ENCODE data around the gene JAM3. TPM values are rescaled to one million over a fixed set of nuclear protein-coding genes. Genes with fewer than 3 reads are reported as not detected.
A peak's percentile ranks its signal among the peaks of the same experiment; 100 is the strongest.
"Not testable (repeated sequence)": the region's sequence is repeated elsewhere in the genome, so short reads cannot be mapped to it uniquely, and the experiment has no call there.

The JAM3 gene
- total and polyA plus RNA-seq, 2 experiments from 2014 or later = 46.2 to 63.7 TPM

DNA sequence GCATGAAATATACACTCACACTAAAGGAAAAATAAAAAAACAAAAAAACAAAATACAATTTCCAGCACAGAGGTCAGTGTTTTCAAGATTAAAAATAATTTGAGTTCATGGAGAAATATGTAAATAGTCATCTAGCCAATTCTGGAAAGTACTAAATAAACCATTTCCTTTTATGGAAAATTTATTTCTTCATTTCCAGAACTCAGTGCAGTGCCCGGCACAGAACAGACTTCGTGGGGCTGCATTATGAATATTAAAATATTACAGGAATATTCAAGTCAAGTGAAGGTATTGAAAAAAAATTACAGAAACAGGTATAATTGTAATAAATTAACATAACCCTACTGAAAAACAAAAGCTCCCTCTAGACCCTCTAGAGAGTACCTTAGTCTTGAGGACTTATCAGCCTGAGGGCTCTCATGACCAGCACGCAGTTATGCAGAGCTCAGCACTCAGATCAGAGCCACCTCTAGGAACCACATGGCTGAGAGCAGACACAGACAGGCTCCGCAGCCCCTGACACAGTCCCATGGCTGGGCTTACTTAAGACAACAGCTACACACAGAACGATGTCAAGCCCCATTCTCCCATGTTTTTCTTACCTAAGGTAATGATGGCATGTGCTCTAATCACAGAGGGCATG is 109.3 kb downstream of the JAM3 start:
- Histone ChIP-seq H3K9me3 (ENCODE audit: low read depth) (no peaks in the 10 kb centered on the region), H3K4me3 (no peak overlapping the region), H3K79me2 (ENCODE audit: insufficient read depth) (no peaks in the 10 kb centered on the region), H3K27me3 (replicated peaks; ENCODE audit: insufficient read depth) (no peaks in the 10 kb centered on the region), H3K9ac (no peak overlapping the region), H3K27ac (no peak overlapping the region), H4K20me1 (ENCODE audit: insufficient read depth) (no peaks in the 10 kb centered on the region), H3F3A (ENCODE audit: insufficient read depth) (peaks cover 9% of the 10 kb centered on the region), H2AFZ (no peak overlapping the region), H3K4me2 (ENCODE audit: unreplicated experiment) (no peak overlapping the region), H3K9me2 (ENCODE audit: insufficient read depth) (0 out of 2 replicates have a peak, but pooled peaks cover 2% of the 10 kb centered on the region), H3K36me3 (ENCODE audit: low read depth) (peaks cover 42% of the 10 kb centered on the region; the same call in 1 of the 2 replicates), H3K4me1 (ENCODE audit: insufficient read depth) (peaks cover 7% of the 10 kb centered on the region)
- no peak for TF ChIP-seq EZH2phosphoT487 (IDR thresholded peaks at IDR 0.05; ENCODE audit: insufficient read depth, low read depth)
- TF ChIP-seq EZH2 (IDR thresholded peaks at IDR 0.05; ENCODE audit: insufficient read depth, poor library complexity, severe bottlenecking) = no peak
- 89 to 92% methylated on average over 5 of the region's 5 CpGs for WGBS, 2 experiments (ENCODE audit: low coverage in 1 of 2, low lambda C conversion rate in 2 of 2, missing lambda C conversion rate in 2 of 2)
- in situ Hi-C loops (cut with MboI) = no loop called here
- no peak for DNase-seq

GRCh38 chr11:134181707-134182106 is 112.8 kb downstream of the JAM3 start:
- Histone ChIP-seq H3F3A (ENCODE audit: insufficient read depth) (peaks cover 9% of the 10 kb centered on the region), H3K36me3 (ENCODE audit: low read depth) (peaks cover 29% of the 10 kb centered on the region; the same call in 1 of the 2 replicates), H3K4me1 (ENCODE audit: insufficient read depth) (peaks cover 7% of the 10 kb centered on the region), H4K20me1 (ENCODE audit: insufficient read depth) (no peaks in the 10 kb centered on the region), H3K9me2 (ENCODE audit: insufficient read depth) (0 out of 2 replicates have a peak, but pooled peaks cover 2% of the 10 kb centered on the region), H3K9ac (no peak overlapping the region), H3K9me3 (ENCODE audit: low read depth) (no peaks in the 10 kb centered on the region), H3K27ac (peak overlapping the region; percentile 23), H2AFZ (no peak overlapping the region), H3K4me2 (ENCODE audit: unreplicated experiment) (no peak overlapping the region), H3K4me3 (no peak overlapping the region), H3K27me3 (replicated peaks; ENCODE audit: insufficient read depth) (no peaks in the 10 kb centered on the region), H3K79me2 (ENCODE audit: insufficient read depth) (no peaks in the 10 kb centered on the region)
- DNase-seq = peak; percentile 79
- 48 to 49% methylated on average over 4 of the region's 4 CpGs for WGBS, 2 experiments (ENCODE audit: low coverage in 1 of 2, low lambda C conversion rate in 2 of 2, missing lambda C conversion rate in 2 of 2)
- no peak for TF ChIP-seq EZH2 (IDR thresholded peaks at IDR 0.05; ENCODE audit: insufficient read depth, poor library complexity, severe bottlenecking)
- no peak for TF ChIP-seq EZH2phosphoT487 (IDR thresholded peaks at IDR 0.05; ENCODE audit: insufficient read depth, low read depth)
- in situ Hi-C loops (cut with MboI) = no loop called here

DNA sequence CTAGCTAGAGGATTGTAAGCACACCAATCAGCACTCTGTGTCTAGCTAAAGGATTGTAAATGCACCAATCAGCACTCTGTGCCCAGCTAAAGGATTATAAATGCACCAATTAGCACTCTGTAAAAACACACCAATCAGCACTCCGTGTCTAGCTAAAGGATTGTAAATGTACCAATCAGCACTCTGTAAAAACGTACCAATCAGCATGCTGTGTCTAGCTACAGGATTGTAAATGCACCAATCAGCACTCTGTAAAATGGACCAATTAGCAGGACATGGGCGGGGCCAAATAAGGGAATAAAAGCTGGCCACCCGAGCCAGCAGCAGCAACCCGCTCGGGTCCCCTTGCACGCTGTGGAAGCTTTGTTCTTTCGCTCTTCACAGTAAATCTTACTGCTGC is 119.2 kb downstream of the JAM3 start:
- H4K20me1 ChIP-seq (ENCODE audit: insufficient read depth); H3F3A ChIP-seq (ENCODE audit: insufficient read depth); H3K4me3 ChIP-seq; DNase-seq; H3K4me1 ChIP-seq (ENCODE audit: insufficient read depth); H3K9me2 ChIP-seq (ENCODE audit: insufficient read depth); in situ Hi-C loops (cut with MboI); H3K79me2 ChIP-seq (ENCODE audit: insufficient read depth); H3K9me3 ChIP-seq (ENCODE audit: low read depth); H3K27me3 ChIP-seq (replicated peaks; ENCODE audit: insufficient read depth); H3K27ac ChIP-seq; H2AFZ ChIP-seq; H3K9ac ChIP-seq; H3K4me2 ChIP-seq (ENCODE audit: unreplicated experiment): not testable (repeated sequence)
- WGBS, 2 experiments (ENCODE audit: low coverage in 1 of 2, low lambda C conversion rate in 2 of 2, missing lambda C conversion rate in 2 of 2) = 97 to 98% methylated on average over 8 of the region's 8 CpGs
- peaks cover 34% of the 10 kb centered on the region; the same call in 1 of the 2 replicates for H3K36me3 ChIP-seq (ENCODE audit: low read depth)

DNA sequence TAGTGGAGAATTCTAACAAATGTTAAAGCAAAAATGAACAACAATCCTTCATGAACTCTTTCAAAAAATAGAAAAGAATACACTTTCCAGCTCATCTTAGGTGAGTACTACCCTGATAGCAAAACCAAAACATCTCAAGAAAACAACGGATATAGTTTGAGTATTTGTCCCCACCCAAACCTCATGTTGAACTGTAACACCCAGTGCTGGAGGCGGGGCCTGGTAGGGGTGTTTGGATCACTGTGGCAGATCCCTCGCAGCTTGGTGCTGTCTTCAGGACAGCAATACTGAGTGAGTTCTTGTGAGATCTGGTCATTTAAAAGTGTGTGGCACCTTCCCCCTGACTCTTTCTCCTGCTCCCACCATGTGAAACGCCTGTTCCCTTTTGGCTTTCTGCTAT is 127.9 kb downstream of the JAM3 start:
- Histone ChIP-seq H3K27ac (no peak overlapping the region), H3K9ac (no peak overlapping the region), H3K9me3 (ENCODE audit: low read depth) (no peaks in the 10 kb centered on the region), H3K4me2 (ENCODE audit: unreplicated experiment) (no peak overlapping the region), H2AFZ (no peak overlapping the region), H3F3A (ENCODE audit: insufficient read depth) (no peaks in the 10 kb centered on the region), H3K36me3 (ENCODE audit: low read depth) (peaks cover 38% of the 10 kb centered on the region), H3K4me3 (no peak overlapping the region), H3K4me1 (ENCODE audit: insufficient read depth) (no peaks in the 10 kb centered on the region), H3K27me3 (replicated peaks; ENCODE audit: insufficient read depth) (no peaks in the 10 kb centered on the region), H4K20me1 (ENCODE audit: insufficient read depth) (no peaks in the 10 kb centered on the region), H3K9me2 (ENCODE audit: insufficient read depth) (no peaks in the 10 kb centered on the region), H3K79me2 (ENCODE audit: insufficient read depth) (no peaks in the 10 kb centered on the region)
- in situ Hi-C loops (cut with MboI) = no loop called here
- 98 to 99% methylated on average over 4 of the region's 4 CpGs for WGBS, 2 experiments (ENCODE audit: low coverage in 1 of 2, low lambda C conversion rate in 2 of 2, missing lambda C conversion rate in 2 of 2)
- DNase-seq = no peak
- no peak for TF ChIP-seq EZH2 (IDR thresholded peaks at IDR 0.05; ENCODE audit: insufficient read depth, poor library complexity, severe bottlenecking)
- no peak for TF ChIP-seq EZH2phosphoT487 (IDR thresholded peaks at IDR 0.05; ENCODE audit: insufficient read depth, low read depth)

- no peaks in the 10 kb centered on the region for H3K79me2 ChIP-seq (ENCODE audit: insufficient read depth)
- H3K9ac ChIP-seq = no peak overlapping the region
- H2AFZ ChIP-seq = no peak overlapping the region
- H3K4me2 ChIP-seq (ENCODE audit: unreplicated experiment) = no peak overlapping the region
- H3K27ac ChIP-seq = no peak overlapping the region
- H3K4me3 ChIP-seq = no peak overlapping the region
- no peaks in the 10 kb centered on the region for H3K9me2 ChIP-seq (ENCODE audit: insufficient read depth)
- no peaks in the 10 kb centered on the region for H3K9me3 ChIP-seq (ENCODE audit: low read depth)
- 97 to 99% methylated on average over 9 of the region's 9 CpGs for WGBS, 2 experiments (ENCODE audit: low coverage in 1 of 2, low lambda C conversion rate in 2 of 2, missing lambda C conversion rate in 2 of 2)
- H3K4me1 ChIP-seq (ENCODE audit: insufficient read depth) = no peaks in the 10 kb centered on the region
- DNase-seq = no peak
- TF ChIP-seq EZH2 (IDR thresholded peaks at IDR 0.05; ENCODE audit: insufficient read depth, poor library complexity, severe bottlenecking) = no peak
- TF ChIP-seq EZH2phosphoT487 (IDR thresholded peaks at IDR 0.05; ENCODE audit: insufficient read depth, low read depth) = no peak
- no peaks in the 10 kb centered on the region for H4K20me1 ChIP-seq (ENCODE audit: insufficient read depth)
- peaks cover 26% of the 10 kb centered on the region for H3K36me3 ChIP-seq (ENCODE audit: low read depth)
- H3K27me3 ChIP-seq (replicated peaks; ENCODE audit: insufficient read depth) = no peaks in the 10 kb centered on the region
- in situ Hi-C loops (cut with MboI) = no loop called here
- no peaks in the 10 kb centered on the region for H3F3A ChIP-seq (ENCODE audit: insufficient read depth)
Measured at GRCh38 chr11:134199531-134199930, 130.7 kb downstream of the JAM3 start.
